HG02852 (cell line): ENCODE measurements around the gene NPY2R.

ENCODE experiments used
- ATAC-seq: cut with Tn5 transposase; IDR thresholded peaks from one replicate; pipeline ENCODE4 v1.9.1; 2021; ENCODE audit warnings: mild to moderate bottlenecking, moderate library complexity; ENCODE audit not compliant: unreplicated experiment

The NPY2R gene

DNA sequence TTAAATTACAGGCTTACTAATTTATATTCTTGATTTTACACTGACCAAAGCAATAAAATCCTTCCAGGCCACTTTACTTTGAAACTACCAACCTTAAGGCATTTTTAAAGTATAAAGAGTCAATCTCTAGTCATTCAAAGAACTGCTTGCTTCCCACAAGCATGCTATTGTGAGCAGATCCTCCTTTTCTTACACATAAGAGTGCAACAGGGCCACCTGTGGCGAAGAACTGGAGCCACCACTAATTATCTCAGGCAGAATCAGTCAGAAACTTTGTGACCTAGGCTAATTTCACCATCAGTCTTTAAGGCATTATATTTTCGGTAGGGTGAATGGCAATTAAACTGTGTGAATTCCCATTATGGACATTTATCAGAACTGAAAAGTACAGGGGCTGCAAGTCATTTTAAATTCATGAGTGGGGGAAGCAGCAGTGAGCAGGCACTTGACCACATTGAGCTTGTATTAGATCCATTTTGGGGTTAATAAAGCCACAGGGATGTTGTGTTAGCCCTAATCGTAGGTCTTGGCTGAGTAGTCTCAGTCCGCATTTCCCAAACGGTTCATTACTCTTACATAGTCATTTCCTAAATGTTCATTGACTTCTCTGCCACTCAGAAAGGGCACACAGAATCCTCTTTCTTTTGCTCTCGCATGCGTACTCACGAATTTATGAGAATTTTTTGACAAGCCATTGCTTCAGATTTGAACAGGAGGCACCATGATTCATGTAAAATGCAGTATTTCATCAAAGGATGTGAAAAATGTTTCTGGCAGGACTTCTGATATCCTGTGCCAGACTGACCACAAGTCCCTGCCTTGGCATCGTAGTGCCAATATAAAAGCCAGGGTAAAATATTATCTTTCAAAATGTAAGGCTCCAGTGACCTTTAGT is 39.8 kb downstream of the NPY2R start:
- no peak for ATAC-seq

DNA sequence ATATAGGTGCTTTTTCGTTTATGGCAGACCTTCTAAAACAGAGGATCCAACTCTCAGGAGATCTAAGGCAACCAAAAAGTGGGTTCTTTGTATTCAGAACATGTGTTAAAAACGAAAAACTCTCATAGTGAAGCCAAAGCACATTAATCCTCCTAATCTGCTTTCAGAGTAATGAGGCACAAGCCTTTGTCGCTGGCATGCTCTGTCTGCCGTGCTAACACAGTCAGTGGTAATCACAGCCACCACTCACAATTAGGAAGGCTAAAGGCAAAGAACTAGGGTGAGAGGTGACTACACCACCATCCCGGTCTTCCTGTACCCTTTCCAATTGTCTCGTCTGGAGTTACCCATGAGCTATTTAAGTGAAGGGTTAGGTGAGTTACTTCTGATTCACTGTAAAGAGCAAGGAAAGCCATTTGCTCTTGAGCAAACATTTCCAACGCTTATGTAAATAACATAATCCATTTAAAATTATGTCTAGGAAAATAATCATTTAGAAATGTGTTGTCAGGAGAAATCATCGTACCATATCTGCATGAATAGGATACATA is 40.7 kb downstream of the NPY2R start:
- no peak for ATAC-seq

DNA sequence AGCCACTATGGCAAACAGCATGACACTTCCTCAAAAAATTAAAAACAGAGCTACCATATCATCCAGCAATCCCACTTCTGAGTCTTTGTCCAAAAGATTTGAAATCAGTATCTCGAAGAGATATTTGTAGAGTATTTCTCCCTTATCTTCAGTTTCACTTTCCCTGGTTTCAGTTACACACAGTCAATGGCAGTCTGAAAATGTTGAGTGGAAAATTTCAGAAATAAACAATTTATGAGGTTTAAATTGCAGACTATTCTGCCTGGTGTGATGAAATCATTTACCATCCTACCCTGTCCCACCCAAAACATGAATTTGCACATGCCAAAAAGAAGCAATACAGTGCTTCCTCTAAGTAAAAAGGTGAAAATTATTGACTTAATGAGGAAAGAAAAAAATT is 43.9 kb downstream of the NPY2R start:
- no peak for ATAC-seq

DNA sequence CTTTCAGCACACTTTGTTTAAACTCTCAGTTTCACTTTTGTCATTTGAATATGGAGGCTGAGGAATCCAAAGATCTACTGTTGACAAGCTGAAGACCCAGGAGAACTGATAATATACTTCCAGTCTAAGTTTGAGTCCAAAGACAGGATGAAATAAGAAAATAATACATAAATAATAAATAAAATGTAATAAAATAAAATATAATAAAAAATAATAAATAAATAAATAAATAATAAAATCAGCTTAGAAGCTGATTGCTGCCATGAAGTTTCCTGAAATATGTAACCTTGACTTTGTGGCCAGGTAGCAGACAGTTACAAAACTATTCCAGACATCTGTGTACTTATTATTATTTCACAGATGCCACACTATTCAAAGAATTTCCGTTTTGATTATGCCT is 55.0 kb downstream of the NPY2R start:
- ATAC-seq, result no peak

DNA sequence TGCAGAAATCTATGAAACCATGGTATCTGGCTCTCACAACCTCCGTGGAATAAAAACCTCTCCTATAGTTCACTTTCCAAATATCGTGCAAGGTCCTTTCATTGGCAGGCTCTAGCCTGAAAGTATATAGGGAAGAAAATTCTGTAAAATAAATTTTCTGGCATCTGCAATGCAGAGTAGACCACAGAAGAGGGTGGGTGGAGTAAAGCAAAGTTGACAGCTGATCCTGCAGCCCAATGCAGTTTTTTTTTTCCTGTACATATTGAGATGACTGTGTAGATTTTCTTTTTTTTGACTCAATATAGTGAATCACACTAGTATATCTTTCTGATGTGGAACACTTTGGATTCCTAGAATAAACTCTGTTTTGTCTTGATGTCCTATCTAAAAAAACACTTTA is 56.7 kb downstream of the NPY2R start:
- no peak for ATAC-seq
